Measurements from ENCODE around the gene PDLIM7. TPM values are rescaled to one million over a fixed set of nuclear protein-coding genes. Genes with fewer than 3 reads are reported as not detected.

The PDLIM7 gene
- polyA plus RNA-seq, 1 donor (not counting 4 experiments of a cell fraction or from before 2014, with no cell fraction given) = 48.5 TPM

GRCh38 chr5:177478711-177479646 is 18.4 kb downstream of the PDLIM7 start:
- Histone ChIP-seq H3K27ac (ENCODE audit: control insufficient read depth, insufficient read depth, low read length) (peak overlapping the region; percentile 24), H3K4me2 (ENCODE audit: control insufficient read depth, extremely low read depth, insufficient read depth, low read depth, low read length) (no peak overlapping the region), H3K27me3 (ENCODE audit: control insufficient read depth, extremely low read depth, insufficient read depth, low read length) (no peaks in the 10 kb centered on the region), H3K9ac (ENCODE audit: control insufficient read depth, extremely low read depth, insufficient read depth, low read length) (no peak overlapping the region), H3K4me3 (ENCODE audit: control insufficient read depth in 2 of 3, extremely low read depth in 1 of 3, insufficient read depth in 2 of 3, low read depth in 1 of 3, low read length in 3 of 3) (no peak overlapping the region), H3K79me2 (ENCODE audit: control insufficient read depth, insufficient read depth, low read length) (no peaks in the 10 kb centered on the region), H3K9me3 (ENCODE audit: control insufficient read depth, low read depth, low read length) (no peaks in the 10 kb centered on the region), H3K4me1 (ENCODE audit: control insufficient read depth, extremely low read depth, insufficient read depth, low read length) (peaks cover 11% of the 10 kb centered on the region), H2AFZ (ENCODE audit: control insufficient read depth, low read length) (no peak overlapping the region), H3K9me1 (ENCODE audit: control insufficient read depth, extremely low read depth, insufficient read depth, low read length) (no peaks in the 10 kb centered on the region), H4K20me1 (ENCODE audit: control insufficient read depth, extremely low read depth, insufficient read depth, low read length) (no peaks in the 10 kb centered on the region), H3K36me3 (ENCODE audit: control insufficient read depth in 2 of 2, extremely low read depth in 1 of 2, insufficient read depth in 2 of 2, low read length in 2 of 2) (peaks cover 10% of the 10 kb centered on the region in 2 experiments)
- FAIRE-seq (peak; percentile 29), DNase-seq (ENCODE audit: low read depth, low spot score) (no peak)
- TF ChIP-seq CTCF (optimal IDR thresholded peaks at IDR 0.05 in 1 of 3, IDR thresholded peaks at IDR 0.05 in 1 of 3, conservative IDR thresholded peaks at IDR 0.05 in 1 of 3; ENCODE audit: extremely low read depth in 1 of 3, insufficient read depth in 2 of 3, low read length in 3 of 3) = no peak
- TF ChIP-seq EZH2 (IDR thresholded peaks at IDR 0.05; ENCODE audit: low read length) = no peak
- dilution Hi-C loops (cut with MboI; ENCODE audit: extremely low pct_ligation_motif_present, low sequenced_read_pairs) = no loop called here

GRCh38 chr5:177477701-177478477 is 19.5 kb downstream of the PDLIM7 start:
- Histone ChIP-seq H3K79me2 (ENCODE audit: control insufficient read depth, insufficient read depth, low read length) (no peaks in the 10 kb centered on the region), H3K9me1 (ENCODE audit: control insufficient read depth, extremely low read depth, insufficient read depth, low read length) (no peaks in the 10 kb centered on the region), H4K20me1 (ENCODE audit: control insufficient read depth, extremely low read depth, insufficient read depth, low read length) (no peaks in the 10 kb centered on the region), H3K4me2 (ENCODE audit: control insufficient read depth, extremely low read depth, insufficient read depth, low read depth, low read length) (no peak overlapping the region), H2AFZ (ENCODE audit: control insufficient read depth, low read length) (no peak overlapping the region), H3K36me3 (ENCODE audit: control insufficient read depth in 2 of 2, extremely low read depth in 1 of 2, insufficient read depth in 2 of 2, low read length in 2 of 2) (peaks cover 4 to 5% of the 10 kb centered on the region in 2 experiments), H3K27me3 (ENCODE audit: control insufficient read depth, extremely low read depth, insufficient read depth, low read length) (no peaks in the 10 kb centered on the region), H3K9me3 (ENCODE audit: control insufficient read depth, low read depth, low read length) (no peaks in the 10 kb centered on the region), H3K4me3 (ENCODE audit: control insufficient read depth in 2 of 3, extremely low read depth in 1 of 3, insufficient read depth in 2 of 3, low read depth in 1 of 3, low read length in 3 of 3) (no peak overlapping the region), H3K27ac (ENCODE audit: control insufficient read depth, insufficient read depth, low read length) (no peak overlapping the region), H3K4me1 (ENCODE audit: control insufficient read depth, extremely low read depth, insufficient read depth, low read length) (peaks cover 11% of the 10 kb centered on the region), H3K9ac (ENCODE audit: control insufficient read depth, extremely low read depth, insufficient read depth, low read length) (no peak overlapping the region)
- no peak for FAIRE-seq
- dilution Hi-C loops (cut with MboI; ENCODE audit: extremely low pct_ligation_motif_present, low sequenced_read_pairs) = no loop called here
- TF ChIP-seq CTCF (optimal IDR thresholded peaks at IDR 0.05 in 1 of 3, IDR thresholded peaks at IDR 0.05 in 1 of 3, conservative IDR thresholded peaks at IDR 0.05 in 1 of 3; ENCODE audit: extremely low read depth in 1 of 3, insufficient read depth in 2 of 3, low read length in 3 of 3) = no peak
- no peak for TF ChIP-seq EZH2 (IDR thresholded peaks at IDR 0.05; ENCODE audit: low read length)
- no peak for DNase-seq (ENCODE audit: low read depth, low spot score)
